A673 (cell line): ENCODE measurements around the gene RAP1GAP.

ENCODE experiments used
- EZH2 ChIP-seq: fragments of 200-600 bp; sonication (generic); IDR thresholded peaks from 2 replicates; pipeline ENCODE4 v1.6.1; 2017; ENCODE audit warnings: borderline replicate concordance, low read depth, mild to moderate bottlenecking, mixed read lengths, antibody characterized with exemption, low read length; ENCODE audit not compliant: poor library complexity, severe bottlenecking
- TF ChIP-seq, protein P1 (sequence below): fragments of 300-800, 200-600 bp; sonication (generic); conservative IDR thresholded peaks from 2 replicates; pipeline ENCODE4 v1.5.1; 2017; ENCODE audit warnings: low read depth, mild to moderate bottlenecking, antibody characterized with exemption, low read length, moderate library complexity, mixed read lengths

DNA sequence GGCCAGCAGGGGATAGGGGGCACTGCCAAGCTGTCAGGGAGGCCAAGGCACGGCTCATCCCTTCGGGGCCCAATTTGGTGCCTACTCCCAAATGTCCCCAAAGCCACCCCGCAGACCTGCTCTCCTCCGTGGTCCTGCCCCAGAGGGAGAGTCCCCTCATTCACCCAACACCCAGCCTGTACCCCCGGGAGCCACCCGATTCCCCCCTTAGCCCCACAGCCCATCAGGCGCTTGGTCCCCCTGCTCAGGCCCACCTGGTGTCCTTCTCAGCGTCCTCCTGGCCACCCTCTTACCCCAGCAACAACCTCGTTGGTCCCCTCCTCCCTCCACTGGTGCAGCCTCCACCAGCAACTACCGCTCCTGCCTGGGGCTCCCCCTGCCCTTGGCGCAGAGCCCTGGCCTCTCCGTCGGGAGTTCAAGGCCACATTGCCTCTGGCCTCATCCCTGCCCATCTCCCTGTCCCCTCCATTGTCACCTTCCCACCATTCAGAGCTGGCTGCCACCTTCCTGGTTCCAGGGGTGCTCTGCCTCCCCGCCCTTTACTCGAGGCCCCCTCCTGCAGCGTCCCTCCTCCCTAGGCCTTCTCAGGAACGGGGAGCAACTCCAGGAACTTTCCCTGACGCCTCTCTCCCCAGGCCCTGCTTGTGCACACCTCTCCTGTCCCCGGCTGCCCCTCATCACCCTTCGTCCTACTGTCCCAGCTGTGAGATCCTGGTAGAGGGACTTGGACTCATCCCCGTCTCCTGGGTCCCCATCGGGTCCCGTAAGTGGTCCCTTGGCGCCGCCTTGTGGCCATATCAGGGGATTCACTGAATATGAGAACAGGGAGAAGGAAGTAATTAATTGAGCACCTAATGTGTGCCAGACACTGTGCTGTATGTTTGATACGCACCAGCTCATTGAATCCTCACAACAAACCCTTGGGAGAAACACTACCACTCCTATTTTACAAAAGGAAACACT is 73.9 kb downstream of the RAP1GAP start:
- TF ChIP-seq, protein P1, sequence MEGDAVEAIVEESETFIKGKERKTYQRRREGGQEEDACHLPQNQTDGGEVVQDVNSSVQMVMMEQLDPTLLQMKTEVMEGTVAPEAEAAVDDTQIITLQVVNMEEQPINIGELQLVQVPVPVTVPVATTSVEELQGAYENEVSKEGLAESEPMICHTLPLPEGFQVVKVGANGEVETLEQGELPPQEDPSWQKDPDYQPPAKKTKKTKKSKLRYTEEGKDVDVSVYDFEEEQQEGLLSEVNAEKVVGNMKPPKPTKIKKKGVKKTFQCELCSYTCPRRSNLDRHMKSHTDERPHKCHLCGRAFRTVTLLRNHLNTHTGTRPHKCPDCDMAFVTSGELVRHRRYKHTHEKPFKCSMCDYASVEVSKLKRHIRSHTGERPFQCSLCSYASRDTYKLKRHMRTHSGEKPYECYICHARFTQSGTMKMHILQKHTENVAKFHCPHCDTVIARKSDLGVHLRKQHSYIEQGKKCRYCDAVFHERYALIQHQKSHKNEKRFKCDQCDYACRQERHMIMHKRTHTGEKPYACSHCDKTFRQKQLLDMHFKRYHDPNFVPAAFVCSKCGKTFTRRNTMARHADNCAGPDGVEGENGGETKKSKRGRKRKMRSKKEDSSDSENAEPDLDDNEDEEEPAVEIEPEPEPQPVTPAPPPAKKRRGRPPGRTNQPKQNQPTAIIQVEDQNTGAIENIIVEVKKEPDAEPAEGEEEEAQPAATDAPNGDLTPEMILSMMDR, result peak; percentile 89
- no peak for TF ChIP-seq EZH2
